Measurements from ENCODE around the gene TSPAN11.

DNA sequence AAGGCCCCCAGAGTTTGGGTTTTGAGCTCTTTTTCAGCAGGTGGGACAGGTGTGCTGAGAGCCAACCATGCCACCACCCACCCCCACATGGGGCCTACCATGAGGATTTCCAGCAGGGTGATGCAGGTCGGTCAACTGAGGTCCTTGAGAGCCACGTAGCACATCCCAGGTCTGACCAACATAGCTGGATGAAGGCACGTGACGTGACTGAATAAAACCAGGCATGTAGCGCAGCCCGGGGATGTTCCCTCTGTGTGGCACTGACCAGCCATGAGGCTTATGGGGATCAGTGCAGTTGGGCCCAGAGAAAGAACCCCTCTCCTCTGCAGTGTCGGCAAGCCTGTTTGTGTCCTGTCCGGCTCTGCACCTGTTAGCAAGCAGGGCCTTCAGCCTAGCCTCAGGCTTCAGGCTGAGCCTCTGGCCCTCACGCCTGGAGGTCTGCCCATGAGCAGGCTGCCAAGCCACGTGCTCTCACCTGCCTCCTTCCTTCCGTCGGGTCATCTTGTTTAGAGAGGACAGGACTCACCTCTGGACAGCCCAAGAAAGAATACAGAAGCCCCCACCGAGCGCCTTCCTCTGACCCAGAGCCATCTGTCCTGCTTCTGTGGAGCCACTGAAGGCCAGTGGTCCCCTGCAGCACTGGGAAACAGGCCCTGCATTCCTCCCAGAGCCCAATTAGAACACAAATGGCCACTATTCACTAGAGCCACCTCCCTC lies 38.5 kb downstream of the TSPAN11 start:
- TF ChIP-seq, protein P1, sequence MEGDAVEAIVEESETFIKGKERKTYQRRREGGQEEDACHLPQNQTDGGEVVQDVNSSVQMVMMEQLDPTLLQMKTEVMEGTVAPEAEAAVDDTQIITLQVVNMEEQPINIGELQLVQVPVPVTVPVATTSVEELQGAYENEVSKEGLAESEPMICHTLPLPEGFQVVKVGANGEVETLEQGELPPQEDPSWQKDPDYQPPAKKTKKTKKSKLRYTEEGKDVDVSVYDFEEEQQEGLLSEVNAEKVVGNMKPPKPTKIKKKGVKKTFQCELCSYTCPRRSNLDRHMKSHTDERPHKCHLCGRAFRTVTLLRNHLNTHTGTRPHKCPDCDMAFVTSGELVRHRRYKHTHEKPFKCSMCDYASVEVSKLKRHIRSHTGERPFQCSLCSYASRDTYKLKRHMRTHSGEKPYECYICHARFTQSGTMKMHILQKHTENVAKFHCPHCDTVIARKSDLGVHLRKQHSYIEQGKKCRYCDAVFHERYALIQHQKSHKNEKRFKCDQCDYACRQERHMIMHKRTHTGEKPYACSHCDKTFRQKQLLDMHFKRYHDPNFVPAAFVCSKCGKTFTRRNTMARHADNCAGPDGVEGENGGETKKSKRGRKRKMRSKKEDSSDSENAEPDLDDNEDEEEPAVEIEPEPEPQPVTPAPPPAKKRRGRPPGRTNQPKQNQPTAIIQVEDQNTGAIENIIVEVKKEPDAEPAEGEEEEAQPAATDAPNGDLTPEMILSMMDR (conservative IDR thresholded peaks at IDR 0.05; ENCODE audit: low read length): no peak
- no peak for TF ChIP-seq EZH2phosphoT487 (IDR thresholded peaks at IDR 0.05; ENCODE audit: borderline replicate concordance)
